GM23338 (cell line): ENCODE data around the gene SDE2. TPM values are rescaled to one million over a fixed set of nuclear protein-coding genes. Genes with fewer than 3 reads are reported as not detected.
A peak's percentile ranks its signal among the peaks of the same experiment; 100 is the strongest.

Source experiments
- ATAC-seq: fragments of 200-7000 bp; cut with Tn5 transposase; 3 replicates; pipeline ENCODE4 v1.9.1; 2020
- DNase-seq: peaks from one replicate; pipeline ENCODE4 v3.0.0-alpha.2; 2015; ENCODE audit warnings: low spot score
- H2AFZ ChIP-seq: fragments of 200-600 bp; sonication (generic); 2 replicates; pipeline ENCODE4 v1.8.0; 2016; ENCODE audit warnings: antibody characterized with exemption, mild to moderate bottlenecking, moderate library complexity
- H3F3A ChIP-seq: fragments of 200-600 bp; sonication (generic); replicated peaks from 2 replicates; pipeline ENCODE4 v1.8.0; 2017; ENCODE audit warnings: antibody characterized with exemption, mixed run types, low read depth
- H3K27ac ChIP-seq: fragments of 200-600 bp; sonication (generic); 2 replicates; pipeline ENCODE4 v1.6.1; 2016; ENCODE audit warnings: low read depth
- H3K27me3 ChIP-seq: fragments of 200-600 bp; sonication (generic); 2 replicates; pipeline ENCODE4 v1.8.0; 2016; ENCODE audit warnings: mild to moderate bottlenecking, mixed run types, moderate library complexity; ENCODE audit not compliant: insufficient read depth
- H3K36me3 ChIP-seq: fragments of 200-600 bp; sonication (generic); 2 replicates; pipeline ENCODE4 v1.8.0; 2016; ENCODE audit warnings: mild to moderate bottlenecking; ENCODE audit not compliant: insufficient read depth
- H3K4me1 ChIP-seq: fragments of 200-600 bp; sonication (generic); 2 replicates; pipeline ENCODE4 v1.8.0; 2016; ENCODE audit warnings: mild to moderate bottlenecking, moderate library complexity; ENCODE audit not compliant: insufficient read depth
- H3K4me2 ChIP-seq: fragments of 200-600 bp; sonication (generic); 2 replicates; pipeline ENCODE4 v1.7.1; 2017; ENCODE audit warnings: mixed run types
- H3K4me3 ChIP-seq: fragments of 200-600 bp; sonication (generic); 2 replicates; pipeline ENCODE4 v1.6.1; 2016; ENCODE audit warnings: mixed run types
- H3K79me2 ChIP-seq: fragments of 200-600 bp; sonication (generic); replicated peaks from 2 replicates; pipeline ENCODE4 v1.8.0; 2017; ENCODE audit warnings: mild to moderate bottlenecking; ENCODE audit not compliant: insufficient read depth
- H3K9me2 ChIP-seq: fragments of 200-600 bp; sonication (generic); 2 replicates; pipeline ENCODE4 v1.8.0; 2017; ENCODE audit not compliant: insufficient read depth
- H4K20me1 ChIP-seq: fragments of 200-600 bp; sonication (generic); replicated peaks from 2 replicates; pipeline ENCODE4 v1.8.0; 2017; ENCODE audit warnings: mild to moderate bottlenecking; ENCODE audit not compliant: insufficient read depth
- H3K27ac Mint-ChIP-seq: 2 replicates; pipeline ENCODE4 v1.8.0; 2020; ENCODE audit warnings: inconsistent platforms, mild to moderate bottlenecking, moderate library complexity, mixed read lengths
- H3K27me3 Mint-ChIP-seq: 3 replicates; pipeline ENCODE4 v1.8.0; 2022; ENCODE audit warnings: low read depth, mild to moderate bottlenecking, moderate library complexity, mixed read lengths, inconsistent platforms; ENCODE audit not compliant: insufficient read depth, poor library complexity
- H3K36me3 Mint-ChIP-seq: 3 replicates; pipeline ENCODE4 v1.8.0; 2021; ENCODE audit warnings: low read depth, mild to moderate bottlenecking, inconsistent platforms, moderate library complexity, mixed read lengths
- H3K4me1 Mint-ChIP-seq: 3 replicates; pipeline ENCODE4 v1.8.0; 2020; ENCODE audit warnings: mild to moderate bottlenecking, inconsistent platforms, mixed read lengths
- H3K4me3 Mint-ChIP-seq: 3 replicates; pipeline ENCODE4 v1.8.0; 2021; ENCODE audit warnings: moderate library complexity, mild to moderate bottlenecking, inconsistent platforms, mixed read lengths
- H3K9me3 Mint-ChIP-seq: 3 replicates; pipeline ENCODE4 v1.8.0; 2020; ENCODE audit warnings: moderate library complexity, mild to moderate bottlenecking, inconsistent platforms, mixed read lengths
- CREB1 ChIP-seq: fragments of 250-450 bp; sonication (Bioruptor Pico); IDR thresholded peaks from 2 replicates; pipeline ENCODE4 v1.5.0; 2020; ENCODE audit warnings: low read depth, mild to moderate bottlenecking, moderate library complexity
- EZH2 ChIP-seq: fragments of 200-600 bp; sonication (generic); IDR thresholded peaks from one replicate; pipeline ENCODE4 v1.8.0; 2017; ENCODE audit warnings: antibody characterized with exemption, mild to moderate bottlenecking, low read depth; ENCODE audit not compliant: unreplicated experiment
- EZH2phosphoT487 ChIP-seq: fragments of 200-600 bp; sonication (generic); IDR thresholded peaks from one replicate; pipeline ENCODE4 v1.8.1; 2018; ENCODE audit warnings: antibody characterized with exemption; ENCODE audit not compliant: unreplicated experiment
- JUNB ChIP-seq: IDR thresholded peaks from one replicate; pipeline ENCODE4 v1.6.1; 2016; ENCODE audit warnings: antibody characterized with exemption; ENCODE audit not compliant: unreplicated experiment
- POLR2AphosphoS5 ChIP-seq: IDR thresholded peaks from 2 replicates; pipeline ENCODE4 v1.6.1; 2016; ENCODE audit warnings: antibody characterized with exemption, low read depth
- STAT1 ChIP-seq: IDR thresholded peaks from one replicate; pipeline ENCODE4 v1.6.1; 2016; ENCODE audit warnings: antibody characterized with exemption; ENCODE audit not compliant: unreplicated experiment
- ZNF114 ChIP-seq: fragments of 250-450 bp; sonication (Bioruptor Pico); IDR thresholded peaks from 2 replicates; pipeline ENCODE4 v1.5.0; 2020; ENCODE audit warnings: mild to moderate bottlenecking, moderate library complexity
- ZNF331 ChIP-seq: fragments of 250-450 bp; sonication (Bioruptor Pico); IDR thresholded peaks from 2 replicates; pipeline ENCODE4 v1.5.0; 2020; ENCODE audit warnings: low read depth, mild to moderate bottlenecking, moderate library complexity
- polyA plus RNA-seq: library from polyadenylated mRNA; unstranded; fragments of >200 nt; fragmentation: Nextera tagmentation; extraction: Ambion mirVana; gene quantifications from 2 replicates; pipeline ENCODE4 v1.2.1, GENCODE V29; 2016
- total RNA-seq: library from RNA; depleted of rRNA; stranded (reverse); fragments of >200 nt; shearing (Covaris generic); gene quantifications from 2 replicates; pipeline ENCODE4 v1.2.3, GENCODE V29; 2014
- TF ChIP-seq, protein P1 (sequence below): IDR thresholded peaks from one replicate; pipeline ENCODE4 v1.6.1; 2018; ENCODE audit warnings: antibody characterized with exemption; ENCODE audit not compliant: unreplicated experiment
- TF ChIP-seq, protein P2 (sequence below), 2 experiments: fragments of 200-600 bp in 1 of 2; sonication (generic) in 1 of 2; conservative IDR thresholded peaks; 2 replicates each; pipeline versions ENCODE4 v1.5.1 to v1.6.1; 2016 to 2017; ENCODE audit warnings: antibody characterized with exemption in 2 of 2, low read depth in 2 of 2, mild to moderate bottlenecking in 2 of 2, moderate library complexity in 1 of 2
- TF ChIP-seq, protein P3 (sequence below): IDR thresholded peaks from 2 replicates; pipeline ENCODE4 v1.6.1; 2016; ENCODE audit warnings: antibody characterized with exemption

The SDE2 gene
- total and polyA plus RNA-seq, 2 experiments from 2014 or later: 10.6 to 26.9 TPM

DNA sequence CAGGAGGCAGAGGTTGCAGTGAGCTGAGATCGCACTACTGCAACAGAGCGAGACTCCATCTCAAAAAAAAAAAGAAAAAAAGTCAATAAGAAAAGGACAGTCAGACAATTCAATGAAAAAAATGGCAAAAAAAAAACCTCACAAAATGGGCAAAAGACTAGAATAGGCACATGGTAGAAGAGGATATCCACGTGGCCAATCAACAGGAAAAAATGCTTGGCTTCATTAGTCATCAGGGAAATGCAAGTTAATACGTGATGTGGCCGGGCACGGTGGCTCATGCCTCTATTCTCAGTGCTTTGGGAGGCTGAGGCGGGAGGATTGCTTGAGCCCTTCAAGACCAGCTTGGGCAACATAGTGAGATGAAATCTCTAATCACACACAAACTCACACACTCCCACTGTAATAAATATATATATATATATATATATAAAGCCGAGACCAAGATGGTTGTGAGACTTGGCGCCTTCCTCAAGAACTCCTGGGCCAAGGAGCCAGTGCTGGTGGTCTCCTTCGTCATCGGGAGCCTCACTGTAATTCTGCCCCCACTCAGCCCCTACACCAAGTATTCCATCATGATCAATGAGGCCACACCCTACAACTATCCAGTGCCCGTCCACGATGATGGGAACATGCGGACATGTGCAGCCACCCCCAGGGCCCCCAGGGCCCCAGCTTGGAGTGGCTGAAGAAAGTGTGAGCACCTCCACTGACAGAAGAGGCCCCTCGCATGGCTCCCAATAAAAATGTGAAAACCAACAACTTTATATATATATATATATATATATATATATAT lies 35.2 kb downstream of the SDE2 start (continued):
- TF ChIP-seq, protein P1, sequence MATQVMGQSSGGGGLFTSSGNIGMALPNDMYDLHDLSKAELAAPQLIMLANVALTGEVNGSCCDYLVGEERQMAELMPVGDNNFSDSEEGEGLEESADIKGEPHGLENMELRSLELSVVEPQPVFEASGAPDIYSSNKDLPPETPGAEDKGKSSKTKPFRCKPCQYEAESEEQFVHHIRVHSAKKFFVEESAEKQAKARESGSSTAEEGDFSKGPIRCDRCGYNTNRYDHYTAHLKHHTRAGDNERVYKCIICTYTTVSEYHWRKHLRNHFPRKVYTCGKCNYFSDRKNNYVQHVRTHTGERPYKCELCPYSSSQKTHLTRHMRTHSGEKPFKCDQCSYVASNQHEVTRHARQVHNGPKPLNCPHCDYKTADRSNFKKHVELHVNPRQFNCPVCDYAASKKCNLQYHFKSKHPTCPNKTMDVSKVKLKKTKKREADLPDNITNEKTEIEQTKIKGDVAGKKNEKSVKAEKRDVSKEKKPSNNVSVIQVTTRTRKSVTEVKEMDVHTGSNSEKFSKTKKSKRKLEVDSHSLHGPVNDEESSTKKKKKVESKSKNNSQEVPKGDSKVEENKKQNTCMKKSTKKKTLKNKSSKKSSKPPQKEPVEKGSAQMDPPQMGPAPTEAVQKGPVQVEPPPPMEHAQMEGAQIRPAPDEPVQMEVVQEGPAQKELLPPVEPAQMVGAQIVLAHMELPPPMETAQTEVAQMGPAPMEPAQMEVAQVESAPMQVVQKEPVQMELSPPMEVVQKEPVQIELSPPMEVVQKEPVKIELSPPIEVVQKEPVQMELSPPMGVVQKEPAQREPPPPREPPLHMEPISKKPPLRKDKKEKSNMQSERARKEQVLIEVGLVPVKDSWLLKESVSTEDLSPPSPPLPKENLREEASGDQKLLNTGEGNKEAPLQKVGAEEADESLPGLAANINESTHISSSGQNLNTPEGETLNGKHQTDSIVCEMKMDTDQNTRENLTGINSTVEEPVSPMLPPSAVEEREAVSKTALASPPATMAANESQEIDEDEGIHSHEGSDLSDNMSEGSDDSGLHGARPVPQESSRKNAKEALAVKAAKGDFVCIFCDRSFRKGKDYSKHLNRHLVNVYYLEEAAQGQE: no peak
- TF ChIP-seq, protein P2, sequence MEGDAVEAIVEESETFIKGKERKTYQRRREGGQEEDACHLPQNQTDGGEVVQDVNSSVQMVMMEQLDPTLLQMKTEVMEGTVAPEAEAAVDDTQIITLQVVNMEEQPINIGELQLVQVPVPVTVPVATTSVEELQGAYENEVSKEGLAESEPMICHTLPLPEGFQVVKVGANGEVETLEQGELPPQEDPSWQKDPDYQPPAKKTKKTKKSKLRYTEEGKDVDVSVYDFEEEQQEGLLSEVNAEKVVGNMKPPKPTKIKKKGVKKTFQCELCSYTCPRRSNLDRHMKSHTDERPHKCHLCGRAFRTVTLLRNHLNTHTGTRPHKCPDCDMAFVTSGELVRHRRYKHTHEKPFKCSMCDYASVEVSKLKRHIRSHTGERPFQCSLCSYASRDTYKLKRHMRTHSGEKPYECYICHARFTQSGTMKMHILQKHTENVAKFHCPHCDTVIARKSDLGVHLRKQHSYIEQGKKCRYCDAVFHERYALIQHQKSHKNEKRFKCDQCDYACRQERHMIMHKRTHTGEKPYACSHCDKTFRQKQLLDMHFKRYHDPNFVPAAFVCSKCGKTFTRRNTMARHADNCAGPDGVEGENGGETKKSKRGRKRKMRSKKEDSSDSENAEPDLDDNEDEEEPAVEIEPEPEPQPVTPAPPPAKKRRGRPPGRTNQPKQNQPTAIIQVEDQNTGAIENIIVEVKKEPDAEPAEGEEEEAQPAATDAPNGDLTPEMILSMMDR (conservative IDR thresholded peaks at IDR 0.05; ENCODE audit: low read depth in 2 of 2): no peak
- no peak for TF ChIP-seq EZH2phosphoT487
- TF ChIP-seq JUNB: no peak
- no peak for TF ChIP-seq STAT1
- TF ChIP-seq POLR2AphosphoS5: no peak
- TF ChIP-seq, protein P3, sequence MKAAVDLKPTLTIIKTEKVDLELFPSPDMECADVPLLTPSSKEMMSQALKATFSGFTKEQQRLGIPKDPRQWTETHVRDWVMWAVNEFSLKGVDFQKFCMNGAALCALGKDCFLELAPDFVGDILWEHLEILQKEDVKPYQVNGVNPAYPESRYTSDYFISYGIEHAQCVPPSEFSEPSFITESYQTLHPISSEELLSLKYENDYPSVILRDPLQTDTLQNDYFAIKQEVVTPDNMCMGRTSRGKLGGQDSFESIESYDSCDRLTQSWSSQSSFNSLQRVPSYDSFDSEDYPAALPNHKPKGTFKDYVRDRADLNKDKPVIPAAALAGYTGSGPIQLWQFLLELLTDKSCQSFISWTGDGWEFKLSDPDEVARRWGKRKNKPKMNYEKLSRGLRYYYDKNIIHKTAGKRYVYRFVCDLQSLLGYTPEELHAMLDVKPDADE: no peak
- no peak for TF ChIP-seq CREB1 (CRISPR knock-in tag)
- TF ChIP-seq ZNF114 (CRISPR knock-in tag): no peak

DNA sequence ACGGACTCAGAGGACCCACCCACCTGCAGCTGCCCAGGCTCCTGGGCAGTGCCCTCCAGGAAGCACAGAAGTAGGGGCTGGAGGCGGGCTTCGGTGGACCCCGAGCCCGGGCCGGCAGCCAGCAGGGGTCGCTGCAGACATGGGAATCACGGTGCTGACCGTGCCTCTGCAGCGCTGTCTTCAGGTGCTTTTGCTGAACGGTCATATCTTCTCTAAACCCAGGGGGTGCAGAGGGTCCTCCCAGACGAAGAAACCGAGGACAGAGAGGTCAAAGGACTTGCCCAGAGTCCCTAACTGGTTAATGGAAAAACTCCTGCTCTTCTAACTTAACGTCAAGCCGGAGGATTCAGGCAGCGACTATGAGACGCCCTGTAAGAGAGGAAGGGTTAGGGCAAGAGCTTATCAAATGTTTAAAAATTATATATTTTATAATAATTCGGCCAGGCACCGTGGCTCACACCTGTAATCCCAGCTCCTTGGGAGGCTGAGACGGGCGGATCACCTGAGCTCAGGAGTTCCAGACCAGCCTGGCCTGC lies 36.6 kb downstream of the SDE2 start:
- H4K20me1 ChIP-seq: no peaks in the 10 kb centered on the region
- no peaks in the 10 kb centered on the region; the same call in 1 of the 2 replicates for H3F3A ChIP-seq
- no peak overlapping the region for H3K4me3 ChIP-seq
- no peak overlapping the region for H3K4me2 ChIP-seq
- peak overlapping the region; percentile 94 for H2AFZ ChIP-seq
- no peaks in the 10 kb centered on the region for H3K79me2 ChIP-seq
- no peaks in the 10 kb centered on the region; the same call in 2 of the 3 replicates for H3K4me1 Mint-ChIP-seq
- H3K36me3 ChIP-seq: no peaks in the 10 kb centered on the region
- no peaks in the 10 kb centered on the region for H3K9me3 Mint-ChIP-seq
- H3K4me1 ChIP-seq: no peaks in the 10 kb centered on the region; the same call in 1 of the 2 replicates
- no peaks in the 10 kb centered on the region for H3K36me3 Mint-ChIP-seq
- no peaks in the 10 kb centered on the region for H3K27me3 Mint-ChIP-seq
- ATAC-seq (peak; percentile 99), DNase-seq (peak; percentile 83)
- H3K9me2 ChIP-seq: peaks cover 6% of the 10 kb centered on the region; the same call in 1 of the 2 replicates
- no peak overlapping the region for H3K27ac Mint-ChIP-seq
- H3K27ac ChIP-seq: no peak overlapping the region
- no peak overlapping the region for H3K4me3 Mint-ChIP-seq
- no peaks in the 10 kb centered on the region for H3K27me3 ChIP-seq
- TF ChIP-seq POLR2AphosphoS5 (no peak), EZH2phosphoT487 (no peak), EZH2 (no peak), ZNF331 (CRISPR knock-in tag) (no peak)
- TF ChIP-seq, protein P1: no peak
- TF ChIP-seq, protein P3: no peak
